Smooth muscle cell of bladder (primary cell): ENCODE results near the gene PGAP3. TPM values are rescaled to one million over a fixed set of nuclear protein-coding genes. Genes with fewer than 3 reads are reported as not detected.

Experiments
- total RNA-seq: library from RNA; depleted of rRNA; stranded (reverse); fragments of >200 nt; gene quantifications from 2 replicates; pipeline ENCODE4 v1.2.3, GENCODE V29; 2014

Gene PGAP3, protein sequence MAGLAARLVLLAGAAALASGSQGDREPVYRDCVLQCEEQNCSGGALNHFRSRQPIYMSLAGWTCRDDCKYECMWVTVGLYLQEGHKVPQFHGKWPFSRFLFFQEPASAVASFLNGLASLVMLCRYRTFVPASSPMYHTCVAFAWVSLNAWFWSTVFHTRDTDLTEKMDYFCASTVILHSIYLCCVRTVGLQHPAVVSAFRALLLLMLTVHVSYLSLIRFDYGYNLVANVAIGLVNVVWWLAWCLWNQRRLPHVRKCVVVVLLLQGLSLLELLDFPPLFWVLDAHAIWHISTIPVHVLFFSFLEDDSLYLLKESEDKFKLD
- total RNA-seq = 10.8 and 15.0 TPM in 2 replicates

DNA sequence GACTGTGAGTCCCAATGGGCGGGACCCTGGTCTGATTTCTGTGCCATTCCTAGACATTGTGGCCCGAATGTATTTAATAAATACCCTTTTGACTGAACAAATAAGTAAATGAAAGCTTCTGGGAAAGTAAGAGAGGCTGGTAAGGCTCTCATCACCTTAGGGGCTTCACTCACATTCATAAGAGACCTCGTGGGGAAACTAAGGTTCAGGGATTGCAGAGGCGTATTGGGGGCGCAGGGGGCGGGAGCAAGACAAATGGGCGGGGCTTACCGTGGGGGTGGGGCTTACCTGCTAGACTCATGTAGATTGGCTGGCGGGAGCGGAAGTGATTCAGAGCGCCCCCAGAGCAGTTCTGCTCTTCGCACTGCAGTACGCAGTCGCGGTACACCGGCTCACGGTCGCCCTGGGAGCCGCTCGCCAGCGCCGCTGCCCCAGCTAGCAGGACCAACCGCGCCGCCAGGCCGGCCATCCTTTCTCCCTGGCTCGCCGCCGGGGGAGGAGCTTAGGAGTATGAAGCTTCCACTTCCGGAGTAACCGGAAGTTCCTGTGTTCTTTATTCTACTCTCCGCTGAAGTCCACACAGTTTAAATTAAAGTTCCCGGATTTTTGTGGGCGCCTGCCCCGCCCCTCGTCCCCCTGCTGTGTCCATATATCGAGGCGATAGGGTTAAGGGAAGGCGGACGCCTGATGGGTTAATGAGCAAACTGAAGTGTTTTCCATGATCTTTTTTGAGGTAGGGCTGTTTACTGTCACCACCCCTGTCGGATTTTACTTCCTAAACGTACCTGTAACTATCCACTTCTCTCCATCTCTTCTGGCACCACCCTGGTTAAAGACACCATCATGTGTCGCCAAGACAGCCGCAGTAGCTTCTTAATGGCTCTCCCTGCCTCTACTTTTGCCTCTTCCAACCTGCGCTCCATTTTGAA lies at the start of gene PGAP3:
PGAP3 (minus strand) TSS at position 512 of the 929 bp plus-strand sequence; CDS start at position 469, 43 bp downstream.

DNA sequence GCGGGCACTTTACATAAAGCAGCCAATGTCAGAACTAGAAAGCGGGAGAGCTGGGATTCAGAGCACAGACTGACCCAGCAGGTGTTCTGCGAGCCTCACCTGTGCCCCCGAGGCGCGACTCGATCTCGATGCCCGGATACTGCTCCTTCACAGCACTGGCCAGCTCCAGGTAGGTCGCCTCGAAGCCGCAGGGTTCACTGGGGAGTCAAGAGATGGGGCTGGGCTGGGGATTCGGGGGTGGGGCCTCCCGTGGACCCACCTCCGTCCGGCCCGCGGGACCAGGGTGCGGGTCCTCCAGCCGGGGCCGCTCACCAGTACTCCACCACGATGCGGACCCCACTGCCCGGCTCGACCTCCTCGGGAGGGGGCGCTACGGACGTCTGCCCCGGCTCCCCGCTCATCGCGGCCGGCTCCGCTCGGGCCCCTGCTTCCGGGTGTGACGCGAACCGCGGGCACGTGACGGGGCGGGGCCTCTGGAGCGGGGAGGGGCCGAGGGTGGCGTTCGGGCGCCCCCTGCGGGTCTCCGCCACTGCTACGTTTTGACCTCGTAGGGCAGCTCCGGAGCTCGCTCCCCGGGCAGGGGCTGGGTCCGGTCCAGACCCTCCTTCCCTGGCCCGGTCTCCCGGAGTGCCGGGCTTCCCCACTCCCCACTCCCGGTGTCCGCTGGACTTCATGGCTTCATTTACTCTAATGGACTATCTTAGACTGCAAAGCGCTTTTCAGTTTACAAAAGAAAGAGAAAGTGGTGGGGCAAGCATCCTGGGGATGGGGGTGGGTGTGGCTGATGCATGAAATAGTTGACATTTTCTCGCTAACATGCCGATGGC lies 42.5 kb upstream of the PGAP3 start, which contains the start of gene MIEN1:
MIEN1 (minus strand) TSS at position 438 of the 827 bp plus-strand sequence; CDS start at position 401, 37 bp downstream.

DNA sequence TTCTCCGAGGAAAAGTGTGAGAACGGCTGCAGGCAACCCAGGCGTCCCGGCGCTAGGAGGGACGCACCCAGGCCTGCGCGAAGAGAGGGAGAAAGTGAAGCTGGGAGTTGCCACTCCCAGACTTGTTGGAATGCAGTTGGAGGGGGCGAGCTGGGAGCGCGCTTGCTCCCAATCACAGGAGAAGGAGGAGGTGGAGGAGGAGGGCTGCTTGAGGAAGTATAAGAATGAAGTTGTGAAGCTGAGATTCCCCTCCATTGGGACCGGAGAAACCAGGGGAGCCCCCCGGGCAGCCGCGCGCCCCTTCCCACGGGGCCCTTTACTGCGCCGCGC lies 11.9 kb upstream of the PGAP3 start, which contains the start of gene ERBB2:
ERBB2 (plus strand) TSS at position 247 of the 330 bp plus-strand sequence. CDS start 175 bp downstream, outside the sequence.

DNA sequence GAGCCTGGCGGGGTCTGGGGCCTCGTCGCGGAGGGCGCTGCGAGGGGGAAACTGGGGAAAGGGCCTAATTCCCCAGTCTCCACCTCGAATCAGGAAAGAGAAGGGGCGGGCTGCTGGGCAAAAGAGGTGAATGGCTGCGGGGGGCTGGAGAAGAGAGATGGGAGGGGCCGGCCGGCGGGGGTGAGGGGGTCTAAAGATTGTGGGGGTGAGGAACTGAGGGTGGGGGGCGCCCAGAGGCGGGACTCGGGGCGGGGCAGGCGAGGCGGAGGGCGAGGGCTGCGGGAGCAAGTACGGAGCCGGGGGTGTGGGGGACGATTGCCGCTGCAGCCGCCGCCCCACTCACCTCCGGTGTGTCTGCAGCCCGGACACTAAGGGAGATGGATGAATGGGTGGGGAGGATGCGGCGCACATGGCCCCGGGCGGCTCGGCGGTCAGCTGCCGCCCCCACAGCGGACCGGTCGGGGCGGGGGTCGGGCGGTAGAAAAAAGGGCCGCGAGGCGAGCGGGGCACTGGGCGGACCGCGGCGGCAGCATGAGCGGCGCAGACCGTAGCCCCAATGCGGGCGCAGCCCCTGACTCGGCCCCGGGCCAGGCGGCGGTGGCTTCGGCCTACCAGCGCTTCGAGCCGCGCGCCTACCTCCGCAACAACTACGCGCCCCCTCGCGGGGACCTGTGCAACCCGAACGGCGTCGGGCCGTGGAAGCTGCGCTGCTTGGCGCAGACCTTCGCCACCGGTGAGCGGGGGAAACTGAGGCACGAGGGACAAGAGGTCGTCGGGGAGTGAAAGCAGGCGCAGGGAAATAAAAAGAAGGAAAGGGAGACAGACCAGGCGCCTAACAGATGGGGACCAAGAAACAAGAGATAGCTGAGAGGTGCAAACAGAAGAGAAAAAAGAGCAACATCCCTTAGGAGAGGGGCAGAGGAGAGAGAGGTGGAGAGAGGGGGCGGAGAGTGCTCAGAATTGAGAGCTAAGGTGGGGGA lies 19.6 kb downstream of the PGAP3 start, which contains the start of gene PNMT:
PNMT (plus strand) TSS at position 509 of the 980 bp plus-strand sequence; CDS start at position 532, 23 bp downstream.

DNA sequence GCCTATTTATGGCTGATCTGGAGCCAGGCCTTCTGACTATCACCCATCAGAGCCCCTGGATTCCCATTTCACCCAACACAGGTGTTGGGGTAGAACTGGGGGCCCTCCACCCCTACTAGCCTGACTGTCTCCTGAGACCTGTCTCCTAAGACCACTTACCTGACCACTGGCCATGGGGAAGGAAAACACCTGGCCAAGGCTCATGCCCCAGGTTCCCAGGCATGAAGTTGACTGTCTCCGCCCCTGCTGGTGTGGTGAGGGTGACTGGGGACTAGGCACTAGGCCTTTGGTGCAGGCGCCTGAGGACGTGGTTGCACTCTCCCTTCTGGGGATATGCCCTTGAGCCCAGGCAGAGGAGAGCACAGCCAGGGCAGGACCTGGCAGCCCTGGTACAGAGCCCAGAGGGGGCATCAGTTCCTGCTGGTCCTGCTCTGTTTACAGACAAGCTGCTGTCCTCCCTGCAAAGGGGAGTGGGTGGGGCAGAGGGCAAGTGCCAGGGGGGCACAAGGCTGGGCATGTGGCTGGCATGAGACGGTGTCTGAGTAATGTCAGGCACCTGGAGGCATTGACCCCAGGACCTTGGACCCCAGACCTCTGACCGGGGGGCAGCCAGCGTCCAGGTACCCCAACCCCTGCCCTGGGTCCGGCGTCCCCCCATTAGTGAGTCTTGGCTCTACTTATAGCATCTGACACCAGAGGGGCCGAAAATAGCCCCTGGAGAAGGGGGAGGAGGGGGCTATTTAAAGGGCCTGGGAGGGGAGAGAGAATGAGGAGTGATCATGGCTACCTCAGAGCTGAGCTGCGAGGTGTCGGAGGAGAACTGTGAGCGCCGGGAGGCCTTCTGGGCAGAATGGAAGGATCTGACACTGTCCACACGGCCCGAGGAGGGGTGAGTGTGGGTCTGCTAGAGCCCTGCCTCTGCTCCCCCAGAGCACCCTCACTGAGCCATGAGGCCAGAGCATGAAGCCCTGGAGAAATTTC lies 23.0 kb downstream of the PGAP3 start, which contains the start of gene TCAP:
TCAP (plus strand) TSS at position 769 of the 981 bp plus-strand sequence; CDS start at position 780, 11 bp downstream.

DNA sequence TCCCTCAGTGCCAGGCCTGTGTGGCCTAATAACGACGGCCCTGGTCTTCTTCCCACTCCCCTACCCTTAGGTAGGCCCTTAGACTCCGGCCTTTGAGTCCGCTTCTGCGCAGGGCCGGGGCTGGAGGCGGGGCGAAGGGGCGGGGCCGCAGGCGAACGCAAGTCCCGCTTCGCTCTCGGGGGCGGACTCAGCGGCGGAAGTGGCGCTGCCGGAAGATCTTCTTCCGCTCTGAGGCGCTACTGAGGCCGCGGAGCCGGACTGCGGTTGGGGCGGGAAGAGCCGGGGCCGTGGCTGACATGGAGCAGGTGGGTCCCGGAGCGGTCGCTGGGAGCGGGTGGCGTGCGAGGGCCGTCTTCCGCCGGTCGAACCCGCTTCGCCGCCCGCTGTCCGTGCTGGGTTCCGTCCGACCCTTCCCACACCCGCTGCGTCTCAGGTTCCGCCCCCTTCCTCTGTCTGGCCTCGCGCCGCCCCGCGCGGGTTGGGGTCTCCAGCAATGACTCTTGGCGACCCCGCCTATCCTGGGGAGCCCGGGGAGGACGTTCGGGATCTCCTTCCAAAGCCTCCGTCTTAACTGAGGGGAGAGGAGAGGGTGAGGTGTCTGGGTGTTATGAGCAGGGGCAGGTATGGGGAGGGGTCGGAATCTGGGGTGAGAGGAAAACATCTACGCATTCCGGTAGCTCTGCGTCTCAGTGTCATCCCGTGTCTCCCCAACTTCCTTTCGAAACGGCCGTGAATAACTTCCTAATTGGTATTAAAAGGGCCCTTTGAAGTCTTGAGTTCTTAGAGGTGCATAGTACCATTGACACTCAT lies 50.7 kb downstream of the PGAP3 start, which contains the start of gene STARD3:
STARD3 (plus strand) TSS at position 218 of the 810 bp plus-strand sequence. CDS start 16,388 bp downstream, outside the sequence.

DNA sequence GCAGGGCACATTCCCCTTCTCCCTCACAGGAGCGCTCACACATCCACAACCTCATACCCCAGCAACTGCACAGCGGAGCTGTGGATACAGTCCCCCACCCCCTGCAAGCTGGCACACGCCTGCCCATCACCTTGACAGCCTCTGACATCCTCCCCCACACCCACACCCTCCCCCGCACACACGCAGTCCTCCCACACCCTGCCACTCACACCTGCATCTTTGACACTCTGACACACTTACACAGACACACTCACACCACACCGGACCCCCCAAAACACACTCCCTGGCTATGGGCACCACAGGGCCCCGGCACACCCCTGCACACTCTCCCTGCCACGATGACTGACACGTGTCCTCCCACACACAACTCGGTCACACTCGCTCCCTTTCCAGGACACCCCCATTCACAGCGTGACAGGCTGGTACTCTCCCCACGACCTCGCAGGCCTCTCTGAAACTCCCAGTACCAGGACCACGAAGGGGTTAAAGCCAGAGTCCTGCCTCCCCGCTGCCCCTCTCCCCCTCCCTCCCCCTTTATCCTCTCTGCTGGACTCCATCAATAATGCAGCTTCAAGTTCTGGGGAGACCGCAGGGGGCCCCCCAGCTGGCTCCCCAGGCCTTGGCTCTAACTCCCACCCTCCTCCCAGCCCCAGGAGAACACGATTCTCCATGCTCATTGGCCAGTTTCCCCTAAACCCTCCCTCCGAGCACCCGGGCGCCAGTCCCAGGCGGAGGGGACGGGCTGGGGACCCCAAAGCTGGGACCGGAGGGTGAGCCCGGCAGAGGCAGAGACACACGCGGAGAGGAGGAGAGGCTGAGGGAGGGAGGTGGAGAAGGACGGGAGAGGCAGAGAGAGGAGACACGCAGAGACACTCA lies 61.4 kb downstream of the PGAP3 start, which contains the start of gene PPP1R1B:
PPP1R1B (plus strand) TSS at position 782 of the 876 bp plus-strand sequence. CDS start 441 bp downstream, outside the sequence.

Other genes with a start within 250 kb of the PGAP3 start
- gene MED1, start 236.8 kb downstream of the PGAP3 start, total RNA-seq = 14.6 and 15.0 TPM in 2 replicates
- gene CDK12, start 226.6 kb downstream of the PGAP3 start, total RNA-seq = 16.8 and 18.9 TPM in 2 replicates
- not detected in 2 replicates for gene NEUROD2, start 80.1 kb downstream of the PGAP3 start, total RNA-seq
- gene PPP1R1B, start 61.1 kb downstream of the PGAP3 start, total RNA-seq = not detected in 2 replicates
- 19.8 and 30.2 TPM in 2 replicates for gene STARD3, start 50.9 kb downstream of the PGAP3 start, total RNA-seq
- gene TCAP, start 22.7 kb downstream of the PGAP3 start, total RNA-seq = 0.14 and 0.37 TPM in 2 replicates
- not detected in 2 replicates for gene PNMT, start 19.6 kb downstream of the PGAP3 start, total RNA-seq
- gene ERBB2, start 12.0 kb upstream of the PGAP3 start, total RNA-seq = 27.7 and 34.1 TPM in 2 replicates
- gene MIEN1, start 42.5 kb upstream of the PGAP3 start, total RNA-seq = 13.7 and 16.4 TPM in 2 replicates
- not detected in 2 replicates for gene GRB7, start 49.9 kb upstream of the PGAP3 start, total RNA-seq
- gene IKZF3, start 176.3 kb upstream of the PGAP3 start, total RNA-seq = under 0.01 TPM in 1 of 2 replicates, not detected in the other
- gene ZPBP2, start 180.1 kb upstream of the PGAP3 start, total RNA-seq = not detected in 2 replicates
- 3.0 and 8.9 TPM in 2 replicates for gene GSDMB, start 230.6 kb upstream of the PGAP3 start, total RNA-seq
- gene ORMDL3, start 239.5 kb upstream of the PGAP3 start, total RNA-seq = 57.9 and 89.4 TPM in 2 replicates
- not detected in 2 replicates for gene LRRC3C, start 239.7 kb upstream of the PGAP3 start, total RNA-seq